WTC11 (cell line): ENCODE results near the gene MYO18B. TPM values are rescaled to one million over a fixed set of nuclear protein-coding genes. Genes with fewer than 3 reads are reported as not detected.

Experiments
- ATAC-seq: fragments of 200-7000 bp; cut with Tn5 transposase; 2 replicates; pipeline ENCODE4 v1.10.0; 2021; ENCODE audit warnings: mild to moderate bottlenecking, moderate library complexity
- CTCF ChIA-PET: fragments of 300-600 bp; sonication (Branson Sonifier 250); formaldehyde crosslinking; loops from one replicate; lab custom pipeline; 2021; ENCODE audit warnings: antibody characterized with exemption; lab: Charles Lee
- POLR2A ChIA-PET: fragments of 350-600 bp; sonication (Branson Sonifier 250); formaldehyde crosslinking; loops from one replicate; lab custom pipeline; 2021; ENCODE audit warnings: antibody characterized with exemption; lab: Charles Lee
- DNase-seq: peaks from one replicate; pipeline ENCODE4 v3.0.0; 2021; ENCODE audit warnings: low spot score
- H3K27ac Mint-ChIP-seq: 2 replicates; pipeline ENCODE4 v1.8.0; 2021; ENCODE audit warnings: mixed read lengths
- H3K27me3 Mint-ChIP-seq: 2 replicates; pipeline ENCODE4 v1.8.0; 2021; ENCODE audit warnings: low read depth, mild to moderate bottlenecking, moderate library complexity, mixed read lengths
- H3K36me3 Mint-ChIP-seq: 2 replicates; pipeline ENCODE4 v1.8.0; 2021; ENCODE audit warnings: mixed read lengths
- H3K4me1 Mint-ChIP-seq: 2 replicates; pipeline ENCODE4 v1.8.0; 2022; ENCODE audit warnings: mixed read lengths
- H3K4me3 Mint-ChIP-seq: 2 replicates; pipeline ENCODE4 v1.8.0; 2021; ENCODE audit warnings: mild to moderate bottlenecking, moderate library complexity, mixed read lengths
- H3K9me3 Mint-ChIP-seq: 2 replicates; pipeline ENCODE4 v1.8.0; 2021; ENCODE audit warnings: mixed read lengths
- CREM ChIP-seq: sonication (generic); formaldehyde crosslinking; IDR thresholded peaks from 2 replicates; pipeline ENCODE4 v1.8.1; 2022; ENCODE audit warnings: mild to moderate bottlenecking, missing genetic modification reagents, moderate library complexity
- EMX1 ChIP-seq: fragments of 250-450 bp; sonication (Bioruptor Pico); IDR thresholded peaks from 2 replicates; pipeline ENCODE4 v1.8.0; 2021; ENCODE audit warnings: mild to moderate bottlenecking
- FOXJ3 ChIP-seq: sonication (generic); formaldehyde crosslinking; IDR thresholded peaks from 2 replicates; pipeline ENCODE4 v1.9.0; 2021; ENCODE audit warnings: missing genetic modification reagents, mild to moderate bottlenecking, borderline replicate concordance
- FOXP1 ChIP-seq: sonication (generic); formaldehyde crosslinking; IDR thresholded peaks from 2 replicates; pipeline ENCODE4 v1.8.0; 2022; ENCODE audit warnings: missing genetic modification reagents, mild to moderate bottlenecking, moderate library complexity, borderline replicate concordance
- GRHL2 ChIP-seq: fragments of 250-450 bp; sonication (Bioruptor Pico); IDR thresholded peaks from 2 replicates; pipeline ENCODE4 v1.8.0; 2022; ENCODE audit warnings: mild to moderate bottlenecking, moderate library complexity; ENCODE audit not compliant: insufficient replicate concordance, severe bottlenecking
- JAZF1 ChIP-seq: fragments of 250-450 bp; sonication (Bioruptor Pico); IDR thresholded peaks from 2 replicates; pipeline ENCODE4 v1.9.0; 2021; ENCODE audit warnings: moderate library complexity, mild to moderate bottlenecking, inconsistent platforms
- KAT7 ChIP-seq: sonication (generic); formaldehyde crosslinking; IDR thresholded peaks from 2 replicates; pipeline ENCODE4 v1.8.1; 2023; ENCODE audit warnings: missing genetic modification reagents, mild to moderate bottlenecking, borderline replicate concordance
- MYBL2 ChIP-seq: sonication (generic); formaldehyde crosslinking; IDR thresholded peaks from 2 replicates; pipeline ENCODE4 v1.8.1; 2023; ENCODE audit warnings: mild to moderate bottlenecking, moderate library complexity, missing genetic modification reagents
- NFYB ChIP-seq: sonication (generic); formaldehyde crosslinking; conservative IDR thresholded peaks from 2 replicates; pipeline ENCODE4 v1.8.0; 2022; ENCODE audit warnings: low read depth, missing genetic modification reagents
- NR2C2 ChIP-seq: sonication (generic); formaldehyde crosslinking; IDR thresholded peaks from 2 replicates; pipeline ENCODE4 v1.8.0; 2022; ENCODE audit warnings: mild to moderate bottlenecking, missing genetic modification reagents
- SOX15 ChIP-seq: fragments of 250-450 bp; sonication (Bioruptor Pico); IDR thresholded peaks from 2 replicates; pipeline ENCODE4 v1.9.0; 2021; ENCODE audit warnings: mild to moderate bottlenecking
- TEAD1 ChIP-seq: sonication (generic); formaldehyde crosslinking; IDR thresholded peaks from 2 replicates; pipeline ENCODE4 v1.8.0; 2022; ENCODE audit warnings: mild to moderate bottlenecking, missing genetic modification reagents
- TEAD4 ChIP-seq: sonication (generic); formaldehyde crosslinking; IDR thresholded peaks from 2 replicates; pipeline ENCODE4 v1.8.0; 2022; ENCODE audit warnings: mild to moderate bottlenecking, missing genetic modification reagents
- ZNF121 ChIP-seq: sonication (generic); formaldehyde crosslinking; IDR thresholded peaks from 2 replicates; pipeline ENCODE4 v1.8.0; 2023; ENCODE audit warnings: missing genetic modification reagents
- total RNA-seq: library from RNA; stranded (reverse); gene quantifications from 3 replicates; pipeline ENCODE4 v1.2.3, GENCODE V29; 2021
- TF ChIP-seq, protein P1 (sequence below): fragments of 250-450 bp; sonication (Bioruptor Pico); IDR thresholded peaks from 2 replicates; pipeline ENCODE4 v1.9.0; 2021; ENCODE audit warnings: moderate library complexity, mild to moderate bottlenecking, inconsistent platforms, borderline replicate concordance
- TF ChIP-seq, protein P2 (sequence below): fragments of 250-450 bp; sonication (Bioruptor Pico); IDR thresholded peaks from 2 replicates; pipeline ENCODE4 v1.9.0; 2021; ENCODE audit warnings: mild to moderate bottlenecking
- TF ChIP-seq, protein P3 (sequence below): sonication (generic); formaldehyde crosslinking; IDR thresholded peaks from 2 replicates; pipeline ENCODE4 v1.8.1; 2022; ENCODE audit warnings: mild to moderate bottlenecking, moderate library complexity, missing genetic modification reagents
- TF ChIP-seq, protein P4 (sequence below): sonication (generic); formaldehyde crosslinking; IDR thresholded peaks from 2 replicates; pipeline ENCODE4 v1.8.0; 2022; ENCODE audit warnings: missing genetic modification reagents
- TF ChIP-seq, protein P5 (sequence below): sonication (generic); formaldehyde crosslinking; IDR thresholded peaks from 2 replicates; pipeline ENCODE4 v1.8.1; 2022; ENCODE audit warnings: low read depth, missing genetic modification reagents, borderline replicate concordance

The MYO18B gene
- total RNA-seq, 1 experiment from 2014 or later: 0.96 TPM

DNA sequence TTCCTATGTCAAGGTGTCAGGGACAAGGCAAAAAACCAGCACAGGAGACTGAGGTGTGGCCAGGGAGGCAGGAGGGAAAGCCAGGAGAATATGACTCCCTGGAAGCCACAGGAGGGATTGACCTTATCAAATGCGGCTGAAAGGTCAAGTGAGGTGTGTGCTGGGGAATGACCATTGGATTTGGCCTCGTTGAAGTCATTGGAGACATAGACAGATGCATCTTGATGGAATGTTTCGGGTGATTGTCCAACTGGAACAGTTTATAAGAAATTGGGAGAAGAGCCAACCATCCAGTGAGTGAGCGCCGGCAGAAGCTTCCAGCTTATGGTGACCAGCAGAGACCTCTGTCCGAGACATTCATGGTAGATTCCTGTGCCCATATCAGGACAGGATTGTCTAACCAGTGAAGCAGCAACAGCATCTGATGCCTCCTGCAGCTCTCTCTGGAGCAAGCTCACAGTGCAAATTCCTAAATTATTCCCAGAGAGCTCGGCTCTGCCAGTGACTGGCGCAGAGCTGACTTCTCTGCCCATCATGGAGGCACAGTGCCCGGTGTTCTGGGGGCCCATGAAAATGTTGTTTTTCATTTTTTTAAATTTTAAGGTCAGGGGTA lies 95.4 kb downstream of the MYO18B start (continued):
- TF ChIP-seq EMX1 (CRISPR knock-in tag): no peak
- no peak for TF ChIP-seq GRHL2 (CRISPR knock-in tag)
- no peak for TF ChIP-seq KAT7 (CRISPR knock-in tag)
- TF ChIP-seq NR2C2 (CRISPR knock-in tag): no peak
- TF ChIP-seq, all 79 proteins: peak for 0

DNA sequence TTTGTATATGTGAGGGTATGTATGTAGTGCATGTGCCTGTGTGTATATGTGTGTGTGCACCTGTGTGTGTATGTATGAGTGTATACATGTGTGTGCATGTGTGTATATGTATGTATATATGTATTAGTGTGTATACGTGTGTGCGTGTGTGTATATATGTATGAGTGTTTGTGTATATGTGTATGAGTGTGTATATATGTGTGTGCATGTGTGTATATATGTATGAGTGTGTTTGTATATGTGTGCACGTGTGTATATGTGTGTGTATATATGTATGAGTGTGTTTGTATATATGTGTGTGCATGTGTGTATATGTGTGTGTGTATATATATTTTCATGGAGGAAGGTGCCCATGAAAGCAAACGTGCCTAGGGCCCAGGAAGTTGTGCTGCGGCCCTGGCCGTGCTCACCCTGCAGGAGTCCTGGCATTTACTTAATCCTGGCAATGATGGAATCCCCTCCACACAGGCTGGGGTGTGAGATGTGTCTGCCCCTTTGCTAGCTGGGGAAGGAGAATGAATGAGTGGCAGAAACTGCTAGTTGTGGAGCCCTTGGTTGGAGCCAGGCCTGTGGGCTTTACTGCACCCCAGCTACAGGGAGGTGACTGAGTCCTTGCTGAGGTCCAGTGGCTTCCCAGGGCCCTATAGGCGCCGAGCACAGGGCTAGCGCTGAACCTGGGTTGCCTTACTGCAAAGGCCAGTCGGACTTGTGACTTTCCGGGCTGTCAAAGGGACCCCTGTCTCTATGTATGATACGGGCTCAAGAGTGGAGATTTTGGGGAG lies 97.2 kb downstream of the MYO18B start:
- no peak for DNase-seq
- Mint-ChIP-seq H3K4me3 (no peak overlapping the region), H3K36me3 (no peaks in the 10 kb centered on the region), H3K27me3 (peaks cover 3% of the 10 kb centered on the region), H3K27ac (no peak overlapping the region), H3K4me1 (no peaks in the 10 kb centered on the region), H3K9me3 (no peaks in the 10 kb centered on the region)
- no peak for ATAC-seq
- ChIA-PET POLR2A (no interaction called here), CTCF (interaction anchor here (0.7 kb wide), 1 partner anchor 491 kb away, joined by 3 read pairs; no protein-coding TSS in a partner anchor)
- TF ChIP-seq TEAD4 (CRISPR knock-in tag): no peak
- TF ChIP-seq, protein P1, sequence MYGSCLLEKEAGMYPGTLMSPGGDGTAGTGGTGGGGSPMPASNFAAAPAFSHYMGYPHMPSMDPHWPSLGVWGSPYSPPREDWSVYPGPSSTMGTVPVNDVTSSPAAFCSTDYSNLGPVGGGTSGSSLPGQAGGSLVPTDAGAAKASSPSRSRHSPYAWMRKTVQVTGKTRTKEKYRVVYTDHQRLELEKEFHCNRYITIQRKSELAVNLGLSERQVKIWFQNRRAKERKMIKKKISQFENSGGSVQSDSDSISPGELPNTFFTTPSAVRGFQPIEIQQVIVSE (CRISPR knock-in tag): no peak
- TF ChIP-seq TEAD1 (CRISPR knock-in tag): no peak
- TF ChIP-seq CREM: no peak
- no peak for TF ChIP-seq EMX1 (CRISPR knock-in tag)
- TF ChIP-seq MYBL2 (CRISPR knock-in tag): no peak
- no peak for TF ChIP-seq SOX15 (CRISPR knock-in tag)
- TF ChIP-seq ZNF121: no peak
- TF ChIP-seq NFYB (CRISPR knock-in tag): no peak

DNA sequence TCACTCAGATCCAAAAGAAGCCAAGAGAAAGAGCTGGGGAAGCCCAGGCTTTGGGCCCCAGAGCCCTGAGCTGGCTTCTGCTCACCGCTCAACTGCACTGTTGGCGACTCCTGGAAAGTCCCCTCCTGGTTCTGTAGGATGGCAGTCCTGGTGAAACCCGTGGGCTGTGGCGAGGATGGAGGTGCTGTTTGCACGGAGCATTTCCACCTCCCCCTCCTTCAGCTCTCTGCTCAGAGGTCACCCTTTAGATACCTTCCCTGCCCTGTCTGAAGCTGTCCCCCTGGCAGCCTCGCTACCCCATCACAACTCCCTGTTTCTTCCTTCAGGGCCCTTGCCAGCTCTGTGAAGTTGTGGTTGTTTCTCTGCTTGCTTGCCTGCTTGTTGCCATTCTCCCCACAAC lies 97.8 kb downstream of the MYO18B start:
- TF ChIP-seq FOXJ3 (no peak), FOXP1 (CRISPR knock-in tag) (no peak), JAZF1 (CRISPR knock-in tag) (no peak)
- TF ChIP-seq, protein P2, sequence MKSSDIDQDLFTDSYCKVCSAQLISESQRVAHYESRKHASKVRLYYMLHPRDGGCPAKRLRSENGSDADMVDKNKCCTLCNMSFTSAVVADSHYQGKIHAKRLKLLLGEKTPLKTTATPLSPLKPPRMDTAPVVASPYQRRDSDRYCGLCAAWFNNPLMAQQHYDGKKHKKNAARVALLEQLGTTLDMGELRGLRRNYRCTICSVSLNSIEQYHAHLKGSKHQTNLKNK (CRISPR knock-in tag): no peak
- TF ChIP-seq, protein P3, sequence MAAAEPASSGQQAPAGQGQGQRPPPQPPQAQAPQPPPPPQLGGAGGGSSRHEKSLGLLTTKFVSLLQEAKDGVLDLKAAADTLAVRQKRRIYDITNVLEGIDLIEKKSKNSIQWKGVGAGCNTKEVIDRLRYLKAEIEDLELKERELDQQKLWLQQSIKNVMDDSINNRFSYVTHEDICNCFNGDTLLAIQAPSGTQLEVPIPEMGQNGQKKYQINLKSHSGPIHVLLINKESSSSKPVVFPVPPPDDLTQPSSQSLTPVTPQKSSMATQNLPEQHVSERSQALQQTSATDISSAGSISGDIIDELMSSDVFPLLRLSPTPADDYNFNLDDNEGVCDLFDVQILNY (CRISPR knock-in tag): no peak
- TF ChIP-seq, protein P4, sequence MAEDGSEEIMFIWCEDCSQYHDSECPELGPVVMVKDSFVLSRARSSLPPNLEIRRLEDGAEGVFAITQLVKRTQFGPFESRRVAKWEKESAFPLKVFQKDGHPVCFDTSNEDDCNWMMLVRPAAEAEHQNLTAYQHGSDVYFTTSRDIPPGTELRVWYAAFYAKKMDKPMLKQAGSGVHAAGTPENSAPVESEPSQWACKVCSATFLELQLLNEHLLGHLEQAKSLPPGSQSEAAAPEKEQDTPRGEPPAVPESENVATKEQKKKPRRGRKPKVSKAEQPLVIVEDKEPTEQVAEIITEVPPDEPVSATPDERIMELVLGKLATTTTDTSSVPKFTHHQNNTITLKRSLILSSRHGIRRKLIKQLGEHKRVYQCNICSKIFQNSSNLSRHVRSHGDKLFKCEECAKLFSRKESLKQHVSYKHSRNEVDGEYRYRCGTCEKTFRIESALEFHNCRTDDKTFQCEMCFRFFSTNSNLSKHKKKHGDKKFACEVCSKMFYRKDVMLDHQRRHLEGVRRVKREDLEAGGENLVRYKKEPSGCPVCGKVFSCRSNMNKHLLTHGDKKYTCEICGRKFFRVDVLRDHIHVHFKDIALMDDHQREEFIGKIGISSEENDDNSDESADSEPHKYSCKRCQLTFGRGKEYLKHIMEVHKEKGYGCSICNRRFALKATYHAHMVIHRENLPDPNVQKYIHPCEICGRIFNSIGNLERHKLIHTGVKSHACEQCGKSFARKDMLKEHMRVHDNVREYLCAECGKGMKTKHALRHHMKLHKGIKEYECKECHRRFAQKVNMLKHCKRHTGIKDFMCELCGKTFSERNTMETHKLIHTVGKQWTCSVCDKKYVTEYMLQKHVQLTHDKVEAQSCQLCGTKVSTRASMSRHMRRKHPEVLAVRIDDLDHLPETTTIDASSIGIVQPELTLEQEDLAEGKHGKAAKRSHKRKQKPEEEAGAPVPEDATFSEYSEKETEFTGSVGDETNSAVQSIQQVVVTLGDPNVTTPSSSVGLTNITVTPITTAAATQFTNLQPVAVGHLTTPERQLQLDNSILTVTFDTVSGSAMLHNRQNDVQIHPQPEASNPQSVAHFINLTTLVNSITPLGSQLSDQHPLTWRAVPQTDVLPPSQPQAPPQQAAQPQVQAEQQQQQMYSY (CRISPR knock-in tag): no peak
- TF ChIP-seq, protein P5, sequence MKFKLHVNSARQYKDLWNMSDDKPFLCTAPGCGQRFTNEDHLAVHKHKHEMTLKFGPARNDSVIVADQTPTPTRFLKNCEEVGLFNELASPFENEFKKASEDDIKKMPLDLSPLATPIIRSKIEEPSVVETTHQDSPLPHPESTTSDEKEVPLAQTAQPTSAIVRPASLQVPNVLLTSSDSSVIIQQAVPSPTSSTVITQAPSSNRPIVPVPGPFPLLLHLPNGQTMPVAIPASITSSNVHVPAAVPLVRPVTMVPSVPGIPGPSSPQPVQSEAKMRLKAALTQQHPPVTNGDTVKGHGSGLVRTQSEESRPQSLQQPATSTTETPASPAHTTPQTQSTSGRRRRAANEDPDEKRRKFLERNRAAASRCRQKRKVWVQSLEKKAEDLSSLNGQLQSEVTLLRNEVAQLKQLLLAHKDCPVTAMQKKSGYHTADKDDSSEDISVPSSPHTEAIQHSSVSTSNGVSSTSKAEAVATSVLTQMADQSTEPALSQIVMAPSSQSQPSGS (CRISPR knock-in tag): no peak
- no peaks in the 10 kb centered on the region for H3K9me3 Mint-ChIP-seq
- ChIA-PET POLR2A (no interaction called here), CTCF (interaction anchor here (0.7 kb wide), 1 partner anchor 491 kb away, joined by 3 read pairs; no protein-coding TSS in a partner anchor)
- no peaks in the 10 kb centered on the region for H3K36me3 Mint-ChIP-seq
- H3K4me1 Mint-ChIP-seq: no peaks in the 10 kb centered on the region
- H3K27ac Mint-ChIP-seq: no peak overlapping the region
- DNase-seq (no peak), ATAC-seq (no peak)
- H3K27me3 Mint-ChIP-seq: peaks cover 3% of the 10 kb centered on the region
- no peak overlapping the region for H3K4me3 Mint-ChIP-seq
